Fibroblast of the conjunctiva (primary cell): Measurements from ENCODE around the gene ZNF74.

ENCODE experiments used
- DNase-seq: peaks from one replicate; pipeline ENCODE4 v3.0.0-alpha.2; 2010; ENCODE audit warnings: low read depth

Gene ZNF74

GRCh38 chr22:20420157-20420842 is 26.3 kb downstream of the ZNF74 start:
- no peak for DNase-seq

GRCh38 chr22:20421507-20421874 is 27.5 kb downstream of the ZNF74 start:
- DNase-seq: no peak

GRCh38 chr22:20422271-20423007 is 28.5 kb downstream of the ZNF74 start:
- peak; percentile 26 for DNase-seq

GRCh38 chr22:20423008-20423905 is 29.3 kb downstream of the ZNF74 start:
- no peak for DNase-seq

GRCh38 chr22:20423906-20424551 is 30.1 kb downstream of the ZNF74 start:
- no peak for DNase-seq

- DNase-seq: no peak
These were observed 30.6 kb downstream of the ZNF74 start for GRCh38 chr22:20424568-20424931.

- DNase-seq: no peak
These were observed 31.1 kb downstream of the ZNF74 start for GRCh38 chr22:20424932-20425565.

GRCh38 chr22:20425566-20426258 is 31.8 kb downstream of the ZNF74 start:
- DNase-seq: no peak

- no peak for DNase-seq
These were observed 32.3 kb downstream of the ZNF74 start for GRCh38 chr22:20426259-20426615.

- DNase-seq: no peak
These were observed 33.4 kb downstream of the ZNF74 start for GRCh38 chr22:20427104-20427944.

- DNase-seq: no peak
These were observed 34.0 kb downstream of the ZNF74 start for GRCh38 chr22:20427945-20428417.

GRCh38 chr22:20428496-20429253 is 34.7 kb downstream of the ZNF74 start:
- DNase-seq: no peak

- no peak for DNase-seq
These were observed 35.5 kb downstream of the ZNF74 start for GRCh38 chr22:20429254-20430100.

- no peak for DNase-seq
These were observed 36.3 kb downstream of the ZNF74 start for GRCh38 chr22:20430101-20430719.

- DNase-seq: no peak
These were observed 37.0 kb downstream of the ZNF74 start for GRCh38 chr22:20430720-20431510.

- no peak for DNase-seq
These were observed 37.7 kb downstream of the ZNF74 start for GRCh38 chr22:20431511-20432192.
